A673 (cell line): ENCODE data around the gene PGAP2. TPM values are rescaled to one million over a fixed set of nuclear protein-coding genes. Genes with fewer than 3 reads are reported as not detected.
A peak's percentile ranks its signal among the peaks of the same experiment; 100 is the strongest.
"Not testable (repeated sequence)": the region's sequence is repeated elsewhere in the genome, so short reads cannot be mapped to it uniquely, and the experiment has no call there.

ENCODE experiments used
- BruUV-seq: library from RNA; stranded (reverse); fragments of 400-500 nt; replicated peaks from 2 replicates; lab custom pipeline; 2021; lab: Mats Ljungman, UMichigan
- CTCF ChIA-PET: fragments of 300-600 bp; sonication (Branson Sonifier 250); formaldehyde crosslinking; loops from one replicate; lab custom pipeline; 2022; ENCODE audit warnings: antibody characterized with exemption; lab: Charles Lee
- POLR2A ChIA-PET: fragments of 300-600 bp; sonication (Branson Sonifier 250); formaldehyde crosslinking; loops from one replicate; lab custom pipeline; 2022; ENCODE audit warnings: antibody characterized with exemption; ENCODE audit not compliant: low non-redundant PET; lab: Charles Lee
- DNase-seq: peaks from one replicate; pipeline ENCODE4 v3.0.0-alpha.2; 2015; ENCODE audit warnings: low spot score
- H3K27ac ChIP-seq: fragments of 200-600 bp; sonication (generic); 2 replicates; pipeline ENCODE4 v1.5.1; 2016; ENCODE audit warnings: mixed run types, low read depth, mild to moderate bottlenecking, mixed read lengths, antibody characterized with exemption, low read length; ENCODE audit not compliant: poor library complexity, severe bottlenecking
- H3K27me3 ChIP-seq: fragments of 200-600 bp; sonication (generic); replicated peaks from 2 replicates; pipeline ENCODE4 v1.6.1; 2017; ENCODE audit warnings: mixed run types, low read depth, mild to moderate bottlenecking, mixed read lengths, antibody characterized with exemption, low read length; ENCODE audit not compliant: insufficient read depth, poor library complexity
- H3K36me3 ChIP-seq: fragments of 200-600 bp; sonication (generic); 2 replicates; pipeline ENCODE4 v1.6.1; 2016; ENCODE audit warnings: mixed run types, mild to moderate bottlenecking, mixed read lengths, antibody characterized with exemption, low read length; ENCODE audit not compliant: insufficient read depth, poor library complexity, severe bottlenecking
- H3K4me1 ChIP-seq: fragments of 200-600 bp; sonication (generic); 2 replicates; pipeline ENCODE4 v1.6.1; 2017; ENCODE audit warnings: mixed run types, mild to moderate bottlenecking, mixed read lengths, antibody characterized with exemption, low read length; ENCODE audit not compliant: insufficient read depth, poor library complexity, severe bottlenecking
- H3K4me3 ChIP-seq: fragments of 200-600 bp; sonication (generic); 2 replicates; pipeline ENCODE4 v1.5.1; 2016; ENCODE audit warnings: low read depth, mixed run types, mild to moderate bottlenecking, mixed read lengths, low read length; ENCODE audit not compliant: poor library complexity, severe bottlenecking
- H3K9me3 ChIP-seq: fragments of 200-600 bp; sonication (generic); 2 replicates; pipeline ENCODE4 v1.6.1; 2016; ENCODE audit warnings: mixed run types, low read depth, mild to moderate bottlenecking, mixed read lengths, antibody characterized with exemption, low read length; ENCODE audit not compliant: poor library complexity, severe bottlenecking
- EZH2 ChIP-seq: fragments of 200-600 bp; sonication (generic); IDR thresholded peaks from 2 replicates; pipeline ENCODE4 v1.6.1; 2017; ENCODE audit warnings: borderline replicate concordance, low read depth, mild to moderate bottlenecking, mixed read lengths, antibody characterized with exemption, low read length; ENCODE audit not compliant: poor library complexity, severe bottlenecking
- intact Hi-C: fragments of 100-400 bp; cut with micrococcal nuclease; formaldehyde crosslinking; loops from one replicate; pipeline ENCODE4 v1.10.0; 2022; ENCODE audit not compliant: unreplicated experiment
- total RNA-seq: library from RNA; stranded (reverse); gene quantifications from 2 replicates; pipeline ENCODE4 v1.2.3, GENCODE V29; 2021
- TF ChIP-seq, protein P1 (sequence below): fragments of 300-800, 200-600 bp; sonication (generic); conservative IDR thresholded peaks from 2 replicates; pipeline ENCODE4 v1.5.1; 2017; ENCODE audit warnings: low read depth, mild to moderate bottlenecking, antibody characterized with exemption, low read length, moderate library complexity, mixed read lengths

The PGAP2 gene
- total RNA-seq, 1 experiment from 2014 or later, result 16.2 TPM

GRCh38 chr11:3786781-3787428 lies 21.5 kb upstream of the PGAP2 start:
- intact Hi-C loops, result no loop called here
- no peaks in the 10 kb centered on the region for H3K9me3 ChIP-seq
- ChIA-PET POLR2A (no interaction called here), CTCF (no interaction called here)
- no TSS peak for BruUV-seq
- no peak overlapping the region for H3K27ac ChIP-seq
- H3K4me1 ChIP-seq, result no peaks in the 10 kb centered on the region
- no peak overlapping the region for H3K4me3 ChIP-seq
- no peak for TF ChIP-seq EZH2
- TF ChIP-seq, protein P1, sequence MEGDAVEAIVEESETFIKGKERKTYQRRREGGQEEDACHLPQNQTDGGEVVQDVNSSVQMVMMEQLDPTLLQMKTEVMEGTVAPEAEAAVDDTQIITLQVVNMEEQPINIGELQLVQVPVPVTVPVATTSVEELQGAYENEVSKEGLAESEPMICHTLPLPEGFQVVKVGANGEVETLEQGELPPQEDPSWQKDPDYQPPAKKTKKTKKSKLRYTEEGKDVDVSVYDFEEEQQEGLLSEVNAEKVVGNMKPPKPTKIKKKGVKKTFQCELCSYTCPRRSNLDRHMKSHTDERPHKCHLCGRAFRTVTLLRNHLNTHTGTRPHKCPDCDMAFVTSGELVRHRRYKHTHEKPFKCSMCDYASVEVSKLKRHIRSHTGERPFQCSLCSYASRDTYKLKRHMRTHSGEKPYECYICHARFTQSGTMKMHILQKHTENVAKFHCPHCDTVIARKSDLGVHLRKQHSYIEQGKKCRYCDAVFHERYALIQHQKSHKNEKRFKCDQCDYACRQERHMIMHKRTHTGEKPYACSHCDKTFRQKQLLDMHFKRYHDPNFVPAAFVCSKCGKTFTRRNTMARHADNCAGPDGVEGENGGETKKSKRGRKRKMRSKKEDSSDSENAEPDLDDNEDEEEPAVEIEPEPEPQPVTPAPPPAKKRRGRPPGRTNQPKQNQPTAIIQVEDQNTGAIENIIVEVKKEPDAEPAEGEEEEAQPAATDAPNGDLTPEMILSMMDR, result no peak
- DNase-seq, result no peak
- peaks cover 14% of the 10 kb centered on the region for H3K36me3 ChIP-seq
- no peaks in the 10 kb centered on the region for H3K27me3 ChIP-seq

DNA sequence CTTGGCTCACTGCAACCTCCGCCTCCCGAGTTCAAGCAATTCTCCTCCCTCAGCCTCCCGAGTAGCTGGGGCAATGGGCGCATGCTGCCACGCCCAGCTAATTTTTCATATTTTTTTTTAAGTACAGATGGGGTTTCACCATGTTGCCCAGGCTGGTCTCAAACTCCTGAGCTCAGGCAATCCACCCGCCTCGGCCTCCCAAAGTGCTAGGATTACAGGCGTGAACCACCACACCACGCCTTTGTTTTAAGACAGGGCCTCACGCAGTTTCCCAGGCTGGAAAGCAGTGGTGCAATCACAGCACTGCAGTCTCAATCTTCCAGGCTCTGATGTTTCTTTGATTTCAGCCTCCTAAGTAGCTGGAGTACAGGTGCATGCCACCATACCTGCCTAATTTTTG lies 14.0 kb upstream of the PGAP2 start:
- CTCF ChIA-PET, POLR2A ChIA-PET, BruUV-seq: not testable (repeated sequence)

GRCh38 chr11:3795131-3796001 lies 13.0 kb upstream of the PGAP2 start:
- ChIA-PET CTCF (no interaction called here), POLR2A (interaction anchor here (0.5 kb wide), 1 partner anchor 11 kb away, joined by 7 read pairs; no protein-coding TSS in a partner anchor)
- Histone ChIP-seq H3K36me3 (peaks cover 26% of the 10 kb centered on the region), H3K9me3 (no peaks in the 10 kb centered on the region), H3K4me3 (peak overlapping the region; percentile 97), H3K27ac (peak overlapping the region; percentile 97), H3K4me1 (peaks cover 5% of the 10 kb centered on the region), H3K27me3 (no peaks in the 10 kb centered on the region)
- TSS peak; percentile 62 for BruUV-seq
- intact Hi-C loops, result no loop called here
- DNase-seq, result no peak
- TF ChIP-seq, protein P1, result no peak
- no peak for TF ChIP-seq EZH2

More for the DNA sequence above, 14.0 kb upstream of the PGAP2 start:
- intact Hi-C loops, H3K9me3 ChIP-seq, DNase-seq, H3K27me3 ChIP-seq, H3K4me1 ChIP-seq, H3K4me3 ChIP-seq, H3K27ac ChIP-seq: not testable (repeated sequence)
- peaks cover 29% of the 10 kb centered on the region for H3K36me3 ChIP-seq
